CD4-positive, alpha-beta T cell treated with Interleukin-15 for 4 hours (primary cell): ENCODE measurements around the gene IRF8.

Experiments
- DNase-seq: peaks from one replicate; pipeline ENCODE4 v3.0.0-alpha.2; 2020; ENCODE audit warnings: low spot score

IRF8 gene

DNA sequence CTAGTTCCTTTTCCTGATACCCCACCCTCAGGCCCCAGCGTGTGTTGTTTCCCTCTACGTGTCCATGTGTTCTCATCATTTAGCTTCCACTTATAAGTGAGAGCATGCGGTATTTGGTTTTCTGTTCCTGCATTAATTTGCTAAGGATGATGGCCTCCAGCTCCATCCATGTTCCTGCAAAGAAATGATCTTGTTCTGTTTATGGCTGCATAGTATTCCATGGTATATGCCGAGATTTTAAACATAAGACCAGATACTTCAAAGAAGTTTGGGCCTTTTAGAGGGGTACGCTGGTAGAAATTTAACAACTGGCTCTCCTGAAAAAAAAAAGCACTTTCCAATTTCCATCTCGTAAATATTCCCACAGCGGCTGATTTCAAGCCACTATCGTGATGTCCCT lies 59.8 kb downstream of the IRF8 start:
- no peak for DNase-seq

- DNase-seq: no peak
Observed at GRCh38 chr16:85959686-85960085, 60.7 kb downstream of the IRF8 start.

GRCh38 chr16:85960486-85961046 lies 61.6 kb downstream of the IRF8 start:
- DNase-seq: no peak

DNA sequence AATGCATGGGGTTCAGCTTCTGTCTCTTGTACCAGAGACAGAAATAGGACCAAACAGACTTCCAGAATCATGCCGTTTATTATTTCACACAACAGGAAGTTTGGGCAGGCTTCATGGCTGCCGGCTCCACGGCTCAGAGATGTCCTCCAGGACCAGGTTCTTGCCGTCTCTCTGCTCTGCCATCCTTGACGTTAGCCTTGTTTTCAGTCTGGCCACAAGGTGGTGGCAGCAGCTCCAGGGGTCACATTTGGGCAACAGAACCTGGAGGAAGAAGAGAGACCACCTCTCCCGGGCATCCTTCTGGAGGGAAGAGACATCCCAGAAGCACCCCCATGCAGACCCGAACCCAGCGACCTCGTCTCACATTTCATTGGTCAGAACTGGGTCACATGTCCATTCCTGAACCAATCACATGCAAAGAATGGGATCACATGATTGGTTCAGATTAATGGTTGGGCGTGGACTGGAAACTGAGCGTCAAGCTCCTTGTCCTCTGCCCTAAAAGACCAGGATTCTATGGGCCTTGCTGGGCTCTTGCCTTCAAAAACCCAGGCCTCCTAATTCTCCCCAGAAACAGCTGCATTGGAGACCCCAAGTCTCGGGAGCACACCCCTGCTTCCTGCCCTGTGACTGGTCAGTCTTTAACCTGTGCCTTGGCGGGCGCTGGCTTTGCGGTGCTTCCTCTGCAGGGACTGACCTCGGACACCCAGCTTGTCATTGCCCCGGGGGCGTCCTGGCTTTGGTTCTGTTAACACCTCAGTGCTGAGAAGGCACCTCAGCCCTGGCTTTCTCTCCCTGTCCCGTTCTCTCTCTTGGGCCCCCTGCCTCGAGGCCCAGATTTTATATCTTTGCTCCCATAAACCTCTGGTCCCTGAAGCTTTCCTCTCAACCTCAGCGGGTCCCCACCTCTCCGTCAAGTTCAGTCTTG lies 63.3 kb downstream of the IRF8 start:
- no peak for DNase-seq

DNA sequence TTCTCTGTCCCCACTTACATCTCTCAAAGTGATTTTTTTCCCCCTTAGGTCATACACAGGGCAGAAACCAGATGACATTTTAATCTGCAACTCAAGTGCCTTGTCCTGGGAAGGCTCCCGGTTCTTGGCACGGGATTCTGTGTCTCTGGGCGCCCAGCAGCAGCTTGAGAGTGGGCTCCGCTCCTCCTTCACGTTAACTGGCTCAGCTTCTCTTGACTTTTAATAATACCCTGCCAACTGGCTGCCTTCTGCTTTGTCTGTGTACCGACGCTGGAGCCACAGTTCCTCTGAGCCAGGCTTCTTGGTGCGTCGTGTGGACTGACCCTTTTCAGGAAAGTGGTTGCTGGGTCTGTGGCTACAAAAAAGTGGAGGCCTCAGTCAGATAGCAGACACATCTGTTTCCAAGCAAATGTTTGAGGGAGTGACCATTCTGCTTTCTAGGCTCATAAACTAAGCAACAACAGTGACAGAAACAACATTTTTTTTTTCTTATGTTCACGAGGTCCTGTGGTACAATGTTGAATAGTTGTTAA lies 64.9 kb downstream of the IRF8 start:
- DNase-seq: no peak

- DNase-seq: no peak
Observed at GRCh38 chr16:85965125-85965524, 66.2 kb downstream of the IRF8 start.

DNA sequence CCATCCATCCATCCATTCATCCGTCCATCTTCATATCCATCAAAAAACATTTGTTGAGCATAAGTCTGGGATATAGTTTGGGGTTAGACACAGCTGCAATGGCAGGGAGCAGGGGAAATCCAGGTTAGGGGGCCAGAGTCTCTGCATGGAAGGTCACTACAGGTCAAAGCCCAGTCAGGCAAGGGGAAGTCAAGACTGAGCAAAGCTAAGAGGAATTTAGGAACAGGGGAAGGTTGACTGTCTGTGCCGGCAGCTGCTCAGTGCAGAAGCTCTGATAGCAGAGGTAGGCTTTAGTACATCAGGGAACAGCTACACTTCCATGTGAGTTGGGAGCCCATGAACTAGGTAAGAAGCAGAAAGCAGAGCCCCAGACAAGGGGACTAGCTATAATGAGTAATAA lies 68.1 kb downstream of the IRF8 start:
- DNase-seq: no peak

DNA sequence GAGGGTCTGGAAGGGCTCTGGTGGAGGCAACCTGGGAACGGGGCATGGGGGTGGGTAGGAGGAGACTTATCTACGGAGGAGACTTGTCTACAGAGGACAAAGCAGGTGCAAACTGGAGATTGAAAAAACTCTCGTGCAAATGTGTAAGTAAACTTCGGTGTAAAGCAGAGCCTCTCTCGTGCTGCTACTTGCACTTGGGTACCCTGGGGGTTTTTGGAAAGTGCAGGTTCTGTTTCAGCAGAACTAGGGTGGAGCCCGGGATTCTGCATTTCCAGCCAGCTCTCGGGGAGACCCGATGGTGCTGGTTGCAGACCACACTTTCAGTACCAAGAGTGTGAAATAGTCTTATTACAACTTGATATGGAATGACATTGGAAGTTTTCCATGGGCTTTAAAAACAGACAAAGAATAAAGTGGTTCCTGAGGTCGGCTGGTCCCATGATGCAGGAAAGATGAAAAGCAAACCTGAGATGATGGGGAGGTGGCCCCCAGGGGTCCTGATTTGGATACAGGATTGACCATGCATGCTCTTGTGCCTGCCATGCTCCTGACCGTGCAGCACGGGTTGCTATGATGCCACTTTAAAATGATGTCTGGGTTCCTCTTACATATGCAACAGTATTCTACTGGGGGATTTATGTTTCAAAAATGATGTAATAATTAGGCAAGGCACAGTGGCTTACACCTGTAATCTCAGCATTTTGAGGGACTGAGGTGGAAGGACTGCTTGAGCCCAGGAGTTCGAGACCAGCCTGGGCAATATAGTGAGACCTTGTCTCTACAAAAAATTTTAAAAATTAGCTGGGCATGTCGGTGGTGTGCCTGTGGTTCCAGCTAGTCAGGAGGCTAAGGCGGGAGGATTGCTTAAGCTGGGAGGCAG lies 69.3 kb downstream of the IRF8 start:
- no peak for DNase-seq

DNA sequence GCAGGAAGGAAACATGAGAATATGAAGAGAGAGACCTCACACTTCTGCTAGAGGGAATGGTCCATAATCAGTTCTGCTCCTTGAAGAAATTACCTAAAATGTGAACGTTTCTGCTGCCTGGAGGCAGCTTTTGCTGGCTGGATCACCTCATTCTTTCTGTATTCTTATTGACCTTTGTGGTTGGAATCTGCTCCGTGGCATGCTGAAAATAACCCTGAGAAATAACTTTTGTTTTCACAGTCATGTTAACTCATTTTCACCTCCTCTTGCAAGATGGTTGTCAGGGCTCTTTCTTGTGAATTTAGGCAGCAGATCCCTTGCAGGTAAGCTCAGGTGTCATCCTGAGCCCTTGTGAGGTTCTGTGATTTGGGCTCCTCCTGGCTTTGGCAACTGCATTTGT lies 70.2 kb downstream of the IRF8 start:
- no peak for DNase-seq

DNA sequence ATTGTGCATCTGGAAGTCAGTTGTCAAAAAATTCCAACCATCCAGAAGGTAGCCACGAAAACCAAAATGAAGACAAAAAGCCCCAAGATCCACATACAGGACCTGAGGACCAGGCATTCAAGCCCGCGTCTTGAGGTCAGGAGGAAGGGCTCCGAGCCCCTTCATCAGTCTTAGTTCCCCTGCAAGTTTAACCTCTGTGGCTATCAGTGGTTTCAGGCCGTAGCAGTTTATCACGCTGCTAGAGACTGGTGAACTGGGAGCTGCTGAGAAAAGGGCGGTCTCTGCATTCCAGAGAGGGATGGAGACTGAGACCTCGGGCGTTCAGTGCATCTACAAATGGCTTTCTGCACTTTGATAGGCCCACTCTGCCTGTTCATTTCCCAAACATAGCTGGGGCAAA lies 70.6 kb downstream of the IRF8 start:
- DNase-seq: no peak

DNA sequence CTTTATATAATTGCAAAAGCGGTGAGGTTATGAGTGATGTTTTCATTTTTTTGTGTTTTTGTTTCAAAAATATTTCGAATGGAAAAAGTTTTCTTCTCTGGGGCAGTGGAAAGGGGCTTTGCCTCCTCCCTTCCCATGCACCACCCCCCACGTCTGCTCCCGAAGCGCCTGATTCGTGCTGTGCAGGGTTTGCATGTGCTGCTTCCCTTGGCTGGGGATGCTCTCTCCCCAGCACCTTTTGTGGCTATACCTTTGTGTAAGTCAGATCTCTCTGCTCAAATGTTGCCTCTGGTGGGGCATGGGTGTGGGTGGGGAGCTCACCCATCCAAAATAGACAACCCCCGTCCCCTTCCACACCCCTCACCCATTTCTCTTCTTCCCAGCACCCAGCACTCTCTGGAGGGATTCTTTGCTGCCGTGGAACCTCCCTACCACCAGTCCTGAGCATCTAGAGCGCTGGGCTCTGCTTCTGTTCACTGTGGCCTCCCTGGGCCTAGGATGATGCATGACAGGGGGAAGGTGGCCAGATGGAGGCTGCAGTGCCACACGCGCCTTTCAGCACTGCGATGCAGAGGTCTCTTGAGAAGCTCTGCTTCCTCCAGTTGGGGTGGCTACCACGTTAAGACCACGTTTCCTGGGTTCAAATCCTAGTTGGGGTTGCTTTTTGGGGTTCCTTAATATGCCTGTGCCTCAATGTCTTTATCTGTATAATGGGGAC lies 71.2 kb downstream of the IRF8 start:
- no peak for DNase-seq

DNA sequence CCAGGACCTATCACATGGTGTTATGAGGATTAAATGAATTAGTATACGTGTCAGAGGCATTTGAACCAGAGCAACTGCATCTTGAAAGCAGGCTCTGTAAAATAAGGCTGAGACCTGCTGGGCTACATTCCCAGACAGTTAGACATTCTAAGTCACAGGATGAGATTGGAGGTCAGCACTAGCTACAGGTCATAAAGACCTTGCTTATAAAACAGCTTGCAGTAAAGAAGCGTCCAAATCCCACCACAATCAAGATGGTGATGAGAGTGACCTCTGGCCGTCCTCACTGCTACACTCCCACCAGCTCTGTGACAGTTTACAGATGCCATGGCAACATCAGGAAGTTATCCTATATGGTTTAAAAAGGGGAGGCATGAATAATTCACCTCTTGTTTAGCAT lies 71.8 kb downstream of the IRF8 start:
- DNase-seq: no peak
